PC-9 (cell line): ENCODE data around the gene TANC2.

Experiments
- EZH2 ChIP-seq: fragments of 200-600 bp; sonication (generic); IDR thresholded peaks from 2 replicates; pipeline ENCODE4 v1.8.0; 2017; ENCODE audit warnings: antibody characterized with exemption, low read depth
- TF ChIP-seq, protein P1 (sequence below): fragments of 200-600 bp; sonication (generic); conservative IDR thresholded peaks from 2 replicates; pipeline ENCODE4 v1.6.1; 2017; ENCODE audit warnings: mixed run types, antibody characterized with exemption, mild to moderate bottlenecking, moderate library complexity

GRCh38 chr17:62987136-62987535, 21.1 kb downstream of the TANC2 start:
- TF ChIP-seq, protein P1, sequence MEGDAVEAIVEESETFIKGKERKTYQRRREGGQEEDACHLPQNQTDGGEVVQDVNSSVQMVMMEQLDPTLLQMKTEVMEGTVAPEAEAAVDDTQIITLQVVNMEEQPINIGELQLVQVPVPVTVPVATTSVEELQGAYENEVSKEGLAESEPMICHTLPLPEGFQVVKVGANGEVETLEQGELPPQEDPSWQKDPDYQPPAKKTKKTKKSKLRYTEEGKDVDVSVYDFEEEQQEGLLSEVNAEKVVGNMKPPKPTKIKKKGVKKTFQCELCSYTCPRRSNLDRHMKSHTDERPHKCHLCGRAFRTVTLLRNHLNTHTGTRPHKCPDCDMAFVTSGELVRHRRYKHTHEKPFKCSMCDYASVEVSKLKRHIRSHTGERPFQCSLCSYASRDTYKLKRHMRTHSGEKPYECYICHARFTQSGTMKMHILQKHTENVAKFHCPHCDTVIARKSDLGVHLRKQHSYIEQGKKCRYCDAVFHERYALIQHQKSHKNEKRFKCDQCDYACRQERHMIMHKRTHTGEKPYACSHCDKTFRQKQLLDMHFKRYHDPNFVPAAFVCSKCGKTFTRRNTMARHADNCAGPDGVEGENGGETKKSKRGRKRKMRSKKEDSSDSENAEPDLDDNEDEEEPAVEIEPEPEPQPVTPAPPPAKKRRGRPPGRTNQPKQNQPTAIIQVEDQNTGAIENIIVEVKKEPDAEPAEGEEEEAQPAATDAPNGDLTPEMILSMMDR, result peak; percentile 48
- TF ChIP-seq EZH2, result no peak
